GM12875 (cell line): Measurements from ENCODE around the gene IFNGR2.
"Not testable (repeated sequence)": the region's sequence is repeated elsewhere in the genome, so short reads cannot be mapped to it uniquely, and the experiment has no call there.

ENCODE experiments used
- H3K4me3 ChIP-seq: one replicate; pipeline ENCODE4 v1.5.1; 2011; ENCODE audit warnings: low read depth, low read length, control low read depth
- CTCF ChIP-seq: IDR thresholded peaks from 2 replicates; pipeline ENCODE4 v1.5.1; 2011; ENCODE audit warnings: low read depth, mild to moderate bottlenecking, control low read depth, inconsistent platforms, low read length, moderate library complexity, borderline replicate concordance; ENCODE audit not compliant: insufficient read depth

The IFNGR2 gene

DNA sequence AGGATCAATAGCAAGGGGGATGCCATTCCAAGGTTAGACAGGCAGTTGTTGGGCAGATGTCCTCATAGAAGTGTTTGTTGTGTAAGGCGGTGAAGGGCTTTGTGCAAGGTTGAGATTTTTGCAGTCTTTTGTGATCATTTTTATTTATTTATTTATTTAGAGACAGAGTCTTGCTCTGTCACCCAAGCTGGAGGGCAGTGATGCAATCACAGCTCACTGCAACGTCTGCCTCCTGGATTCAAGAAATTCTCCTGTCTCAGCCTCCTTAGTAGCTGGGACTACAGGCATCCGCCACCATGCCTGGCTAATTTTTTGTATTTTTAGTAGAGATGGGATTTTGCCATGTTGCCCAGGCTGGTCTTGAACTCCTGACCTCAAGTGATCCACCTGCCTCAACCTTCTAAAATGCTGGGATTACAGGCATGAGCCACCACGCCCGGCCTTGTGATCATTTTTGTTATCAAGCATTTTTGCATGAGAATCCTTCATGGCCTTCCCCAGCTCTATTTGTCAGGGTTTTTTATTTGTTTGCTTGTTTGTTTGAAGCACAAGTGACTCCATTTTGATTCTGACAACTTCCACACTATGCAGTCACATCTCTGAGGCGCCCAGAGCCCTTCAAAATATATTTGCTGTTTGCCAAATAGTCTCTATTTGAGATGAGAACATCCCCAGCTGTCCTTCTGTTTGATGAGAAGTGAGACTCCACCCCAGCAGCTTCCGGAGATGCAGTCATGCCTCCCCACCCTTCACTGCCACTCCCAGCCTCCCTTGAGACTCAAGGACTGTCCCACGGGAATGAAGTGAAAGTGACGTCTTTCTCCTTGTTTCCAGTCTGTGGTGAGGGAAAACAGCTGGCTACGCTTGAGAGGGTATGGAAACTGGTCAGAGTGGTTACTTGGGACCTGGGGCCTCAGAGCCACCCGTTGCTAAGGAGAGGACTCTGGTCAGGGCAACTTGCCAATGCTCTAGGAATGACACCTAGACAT is 38.6 kb downstream of the IFNGR2 start:
- H3K4me3 ChIP-seq = no peak overlapping the region
- TF ChIP-seq CTCF = no peak

DNA sequence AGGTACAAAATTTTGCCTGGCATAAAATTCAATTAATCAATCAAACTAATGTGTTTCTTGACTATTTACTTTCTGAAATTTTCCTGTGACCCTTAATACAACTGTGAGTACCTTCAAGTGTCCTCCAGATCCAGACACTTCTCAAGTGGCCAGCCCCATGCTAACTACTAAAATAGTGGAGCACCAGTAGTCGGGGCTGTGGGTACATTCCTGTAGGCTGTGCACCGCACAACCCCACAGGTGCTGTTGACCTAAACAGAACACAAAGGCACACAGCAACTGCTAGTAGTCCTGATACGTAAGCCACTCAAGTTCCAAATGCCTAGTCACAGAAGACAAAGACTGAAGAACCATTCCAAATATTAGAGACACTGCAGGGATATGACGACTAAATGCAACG is 40.0 kb downstream of the IFNGR2 start:
- no peak overlapping the region for H3K4me3 ChIP-seq
- no peak for TF ChIP-seq CTCF

GRCh38 chr21:33444499-33444898 is 41.3 kb downstream of the IFNGR2 start:
- no peak overlapping the region for H3K4me3 ChIP-seq
- no peak for TF ChIP-seq CTCF

- H3K4me3 ChIP-seq = not testable (repeated sequence)
Measured at GRCh38 chr21:33446620-33447019, 43.4 kb downstream of the IFNGR2 start.

GRCh38 chr21:33449616-33450015 is 46.4 kb downstream of the IFNGR2 start:
- TF ChIP-seq CTCF = no peak
- H3K4me3 ChIP-seq = no peak overlapping the region

DNA sequence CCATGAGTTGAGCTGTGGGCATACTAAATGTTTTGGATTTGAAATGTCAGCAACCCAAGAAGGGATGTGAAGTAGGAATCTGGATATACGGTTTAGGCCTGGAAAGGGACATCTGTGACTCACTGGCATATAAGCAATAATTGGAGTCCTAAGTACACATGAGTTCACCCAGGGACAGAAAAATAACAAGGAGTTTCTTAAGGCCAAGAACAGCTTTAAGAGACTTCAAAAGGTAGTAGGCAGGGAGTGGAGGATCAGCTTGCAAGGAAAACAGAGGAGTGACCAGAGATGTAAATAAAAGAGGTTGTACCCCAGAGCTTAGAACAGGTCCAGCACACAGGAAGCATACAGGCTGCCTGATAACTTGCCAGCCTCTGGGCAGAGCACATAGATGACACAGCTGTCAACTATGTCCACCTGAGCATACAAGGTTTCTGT is 48.4 kb downstream of the IFNGR2 start:
- H3K4me3 ChIP-seq = no peak overlapping the region
- TF ChIP-seq CTCF = no peak

DNA sequence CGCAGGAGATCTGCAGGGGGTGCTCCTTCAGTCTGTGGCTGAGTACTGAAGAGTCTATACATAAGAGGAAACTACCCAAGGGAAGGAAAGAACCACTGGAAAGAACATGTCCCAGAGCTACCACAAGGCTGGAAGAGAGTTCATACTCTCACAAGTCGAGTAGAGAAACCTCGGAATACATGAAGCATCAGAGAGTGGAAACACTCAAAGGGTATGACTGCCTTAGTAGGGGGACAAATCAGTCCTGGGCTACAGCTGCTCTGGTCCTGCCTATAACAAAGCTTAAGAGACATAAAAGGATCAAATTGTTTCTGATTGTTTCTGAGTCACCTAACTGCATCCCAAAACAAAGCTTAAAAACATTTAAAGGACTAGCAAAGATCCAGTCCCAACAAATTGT is 49.1 kb downstream of the IFNGR2 start:
- TF ChIP-seq CTCF = no peak
- no peak overlapping the region for H3K4me3 ChIP-seq
